ENCODE data around the gene OR2F1.

The OR2F1 gene

DNA sequence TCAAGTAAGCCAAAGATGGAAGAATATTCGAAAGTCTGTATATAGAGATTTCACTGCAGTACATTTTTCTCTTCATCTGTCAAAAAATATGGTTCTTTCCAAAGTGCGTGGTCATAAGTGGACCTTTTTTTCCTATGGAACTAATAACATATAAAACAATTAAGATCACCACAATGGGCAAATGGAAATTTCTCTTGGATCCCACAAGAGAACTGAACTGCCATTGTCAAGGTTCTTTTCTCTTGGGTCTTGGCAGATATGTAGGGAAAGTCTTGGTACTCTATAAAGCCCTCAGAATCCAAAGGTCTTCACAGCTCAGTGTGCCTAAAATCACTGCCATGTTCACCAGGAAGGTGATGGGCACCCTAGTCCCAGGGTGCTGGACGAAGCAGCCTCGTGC lies 45.4 kb downstream of the OR2F1 start, which contains the start of gene OR6B1 (continued):
- TF ChIP-seq ARNTL (CRISPR knock-in tag; IDR thresholded peaks at IDR 0.05; ENCODE audit: borderline replicate concordance, low read depth) (no peak), ZFP3 (CRISPR knock-in tag; IDR thresholded peaks at IDR 0.05) (no peak), TSHZ2 (CRISPR knock-in tag; IDR thresholded peaks at IDR 0.05) (no peak), ZNF70 (CRISPR knock-in tag; IDR thresholded peaks at IDR 0.05) (no peak)

GRCh38 chr7:144001543-144001942 lies 46.9 kb downstream of the OR2F1 start:
- peak; percentile 67 for ATAC-seq
- TF ChIP-seq SNAI2 (CRISPR knock-in tag; IDR thresholded peaks at IDR 0.05) (no peak), RARB (CRISPR knock-in tag; IDR thresholded peaks at IDR 0.05) (no peak), TCF4 (CRISPR knock-in tag; IDR thresholded peaks at IDR 0.05; ENCODE audit: borderline replicate concordance) (no peak)
- TF ChIP-seq, protein P1, sequence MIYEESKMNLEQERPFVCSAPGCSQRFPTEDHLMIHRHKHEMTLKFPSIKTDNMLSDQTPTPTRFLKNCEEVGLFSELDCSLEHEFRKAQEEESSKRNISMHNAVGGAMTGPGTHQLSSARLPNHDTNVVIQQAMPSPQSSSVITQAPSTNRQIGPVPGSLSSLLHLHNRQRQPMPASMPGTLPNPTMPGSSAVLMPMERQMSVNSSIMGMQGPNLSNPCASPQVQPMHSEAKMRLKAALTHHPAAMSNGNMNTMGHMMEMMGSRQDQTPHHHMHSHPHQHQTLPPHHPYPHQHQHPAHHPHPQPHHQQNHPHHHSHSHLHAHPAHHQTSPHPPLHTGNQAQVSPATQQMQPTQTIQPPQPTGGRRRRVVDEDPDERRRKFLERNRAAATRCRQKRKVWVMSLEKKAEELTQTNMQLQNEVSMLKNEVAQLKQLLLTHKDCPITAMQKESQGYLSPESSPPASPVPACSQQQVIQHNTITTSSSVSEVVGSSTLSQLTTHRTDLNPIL (CRISPR knock-in tag; IDR thresholded peaks at IDR 0.05; ENCODE audit: low read depth) = no peak

- TF ChIP-seq TSHZ2 (CRISPR knock-in tag; IDR thresholded peaks at IDR 0.05) (no peak), ZFP30 (CRISPR knock-in tag; IDR thresholded peaks at IDR 0.05) (no peak), TCF4 (CRISPR knock-in tag; IDR thresholded peaks at IDR 0.05; ENCODE audit: borderline replicate concordance) (no peak), PATZ1 (CRISPR knock-in tag; IDR thresholded peaks at IDR 0.05; ENCODE audit: borderline replicate concordance) (no peak), ISL1 (CRISPR knock-in tag; IDR thresholded peaks at IDR 0.05) (no peak), ARNTL (CRISPR knock-in tag; IDR thresholded peaks at IDR 0.05; ENCODE audit: borderline replicate concordance, low read depth) (no peak), SNAI2 (CRISPR knock-in tag; IDR thresholded peaks at IDR 0.05) (no peak), BACH2 (CRISPR knock-in tag; IDR thresholded peaks at IDR 0.05; ENCODE audit: borderline replicate concordance) (no peak), ZC3H10 (CRISPR knock-in tag; IDR thresholded peaks at IDR 0.05) (no peak), ZNF565 (CRISPR knock-in tag; conservative IDR thresholded peaks at IDR 0.05; ENCODE audit: low read depth) (no peak), TOX (CRISPR knock-in tag; IDR thresholded peaks at IDR 0.05; ENCODE audit: borderline replicate concordance) (no peak), ESRRG (CRISPR knock-in tag; IDR thresholded peaks at IDR 0.05) (no peak), RARB (CRISPR knock-in tag; IDR thresholded peaks at IDR 0.05) (no peak), CSDC2 (CRISPR knock-in tag; IDR thresholded peaks at IDR 0.05) (no peak), GLIS3 (CRISPR knock-in tag; IDR thresholded peaks at IDR 0.05) (no peak), ZNF8 (CRISPR knock-in tag; IDR thresholded peaks at IDR 0.05) (no peak), ZNF70 (CRISPR knock-in tag; IDR thresholded peaks at IDR 0.05) (no peak)
- TF ChIP-seq, protein P2, sequence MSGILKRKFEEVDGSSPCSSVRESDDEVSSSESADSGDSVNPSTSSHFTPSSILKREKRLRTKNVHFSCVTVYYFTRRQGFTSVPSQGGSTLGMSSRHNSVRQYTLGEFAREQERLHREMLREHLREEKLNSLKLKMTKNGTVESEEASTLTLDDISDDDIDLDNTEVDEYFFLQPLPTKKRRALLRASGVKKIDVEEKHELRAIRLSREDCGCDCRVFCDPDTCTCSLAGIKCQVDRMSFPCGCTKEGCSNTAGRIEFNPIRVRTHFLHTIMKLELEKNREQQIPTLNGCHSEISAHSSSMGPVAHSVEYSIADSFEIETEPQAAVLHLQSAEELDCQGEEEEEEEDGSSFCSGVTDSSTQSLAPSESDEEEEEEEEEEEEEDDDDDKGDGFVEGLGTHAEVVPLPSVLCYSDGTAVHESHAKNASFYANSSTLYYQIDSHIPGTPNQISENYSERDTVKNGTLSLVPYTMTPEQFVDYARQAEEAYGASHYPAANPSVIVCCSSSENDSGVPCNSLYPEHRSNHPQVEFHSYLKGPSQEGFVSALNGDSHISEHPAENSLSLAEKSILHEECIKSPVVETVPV (CRISPR knock-in tag; IDR thresholded peaks at IDR 0.05) = no peak
- no peak for ATAC-seq
These were observed 50.1 kb downstream of the OR2F1 start for GRCh38 chr7:144004703-144005102.
